ENCODE measurements around the gene ATP6AP1.

The ATP6AP1 gene

DNA sequence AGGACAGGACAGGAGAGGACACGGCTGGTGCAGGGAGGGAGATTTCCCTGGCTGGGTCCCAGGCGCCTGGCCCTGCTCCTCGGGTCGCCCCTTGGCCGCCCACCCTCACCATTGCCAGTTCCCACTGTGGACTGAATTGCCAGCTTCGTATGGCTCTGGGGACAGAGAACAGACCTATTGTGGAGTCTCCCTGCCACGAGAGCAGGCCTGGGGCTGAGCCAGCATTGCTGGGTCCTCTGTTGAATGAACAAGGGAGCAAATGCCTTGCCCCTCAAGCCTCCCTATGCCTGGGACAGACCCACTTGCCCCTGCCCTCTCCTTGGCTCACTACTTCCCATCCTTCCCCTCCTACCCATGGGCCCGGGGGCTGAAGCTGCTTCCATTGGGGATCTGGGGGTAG, 33.9 kb downstream of the ATP6AP1 start:
- TF ChIP-seq ZNF274 (IDR thresholded peaks at IDR 0.05; ENCODE audit: low read depth, low read length): no peak
- H3K4me3 ChIP-seq (ENCODE audit: low read length): no peak overlapping the region

GRCh38 chrX:154463611-154464220, 35.2 kb downstream of the ATP6AP1 start:
- H3K4me3 ChIP-seq (ENCODE audit: low read length): no peak overlapping the region
- TF ChIP-seq ZNF274 (IDR thresholded peaks at IDR 0.05; ENCODE audit: low read depth, low read length): no peak

GRCh38 chrX:154464806-154465365, 36.4 kb downstream of the ATP6AP1 start:
- TF ChIP-seq ZNF274 (IDR thresholded peaks at IDR 0.05; ENCODE audit: low read depth, low read length): no peak
- H3K4me3 ChIP-seq (ENCODE audit: low read length): no peak overlapping the region

- no peak for TF ChIP-seq ZNF274 (IDR thresholded peaks at IDR 0.05; ENCODE audit: low read depth, low read length)
- H3K4me3 ChIP-seq (ENCODE audit: low read length): no peak overlapping the region
Measured at GRCh38 chrX:154465601-154466000, 37.1 kb downstream of the ATP6AP1 start.

DNA sequence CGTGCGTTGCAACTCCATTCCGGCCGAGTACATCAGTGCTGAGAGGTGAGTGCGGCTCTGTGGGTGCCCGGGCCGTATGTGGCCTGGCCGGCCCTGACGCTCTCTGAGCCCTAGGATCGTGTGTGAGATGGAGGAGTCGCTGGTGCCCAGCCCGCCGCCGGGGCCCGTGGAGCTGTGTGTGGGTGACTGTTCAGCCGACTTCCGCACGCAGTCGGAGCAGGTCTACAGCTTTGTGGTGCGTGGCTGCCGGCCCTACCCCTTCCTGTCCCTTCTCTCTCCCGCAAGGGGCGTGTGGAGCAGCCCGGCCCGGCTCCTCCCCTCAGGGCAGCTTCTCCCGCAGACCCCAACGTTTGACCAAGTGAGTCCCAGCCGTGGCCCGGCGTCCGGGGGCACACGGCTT, 37.6 kb downstream of the ATP6AP1 start:
- TF ChIP-seq ZNF274 (IDR thresholded peaks at IDR 0.05; ENCODE audit: low read depth, low read length): no peak
- no peak overlapping the region for H3K4me3 ChIP-seq (ENCODE audit: low read length)

GRCh38 chrX:154466907-154467306, 38.4 kb downstream of the ATP6AP1 start:
- no peak overlapping the region for H3K4me3 ChIP-seq (ENCODE audit: low read length)
- TF ChIP-seq ZNF274 (IDR thresholded peaks at IDR 0.05; ENCODE audit: low read depth, low read length): no peak

DNA sequence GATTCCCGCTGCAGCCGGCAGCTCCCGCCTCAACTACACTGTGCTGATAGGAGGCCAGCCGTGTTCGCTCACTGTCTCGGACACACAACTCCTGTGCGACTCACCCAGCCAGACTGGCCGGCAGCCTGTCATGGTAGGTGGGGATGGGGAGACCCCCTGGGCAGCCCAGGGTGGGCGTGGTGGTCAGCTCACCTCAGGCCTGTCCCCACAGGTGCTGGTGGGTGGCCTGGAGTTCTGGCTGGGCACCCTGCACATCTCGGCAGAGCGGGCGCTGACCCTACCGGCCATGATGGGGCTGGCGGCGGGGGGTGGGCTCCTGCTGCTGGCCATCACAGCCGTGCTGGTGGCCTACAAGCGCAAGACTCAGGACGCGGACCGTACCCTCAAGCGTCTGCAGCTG, 39.1 kb downstream of the ATP6AP1 start:
- H3K4me3 ChIP-seq (ENCODE audit: low read length): no peak overlapping the region
- TF ChIP-seq ZNF274 (IDR thresholded peaks at IDR 0.05; ENCODE audit: low read depth, low read length): no peak

GRCh38 chrX:154468217-154468616, 39.7 kb downstream of the ATP6AP1 start:
- TF ChIP-seq ZNF274 (IDR thresholded peaks at IDR 0.05; ENCODE audit: low read depth, low read length): no peak
- no peak overlapping the region for H3K4me3 ChIP-seq (ENCODE audit: low read length)

DNA sequence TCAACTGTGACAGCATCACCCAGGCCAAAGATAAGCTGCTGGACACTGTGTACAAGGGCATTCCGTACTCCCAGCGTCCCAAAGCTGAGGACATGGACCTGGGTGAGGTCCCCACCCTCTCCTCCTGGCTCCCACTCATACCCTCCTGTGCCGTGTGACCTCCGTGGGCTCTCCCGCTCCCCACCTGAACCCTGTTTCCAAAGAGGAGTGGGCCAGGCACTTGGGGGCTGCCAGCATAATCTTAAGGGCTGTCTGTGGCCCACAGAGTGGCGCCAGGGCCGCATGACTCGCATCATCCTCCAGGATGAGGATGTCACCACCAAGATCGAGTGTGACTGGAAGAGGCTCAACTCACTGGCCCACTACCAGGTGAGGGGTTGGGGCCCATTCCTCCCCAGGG, 40.6 kb downstream of the ATP6AP1 start:
- TF ChIP-seq ZNF274 (IDR thresholded peaks at IDR 0.05; ENCODE audit: low read depth, low read length): no peak
- no peak overlapping the region for H3K4me3 ChIP-seq (ENCODE audit: low read length)

GRCh38 chrX:154469880-154470279, 41.4 kb downstream of the ATP6AP1 start:
- TF ChIP-seq ZNF274 (IDR thresholded peaks at IDR 0.05; ENCODE audit: low read depth, low read length): no peak
- no peak overlapping the region for H3K4me3 ChIP-seq (ENCODE audit: low read length)

DNA sequence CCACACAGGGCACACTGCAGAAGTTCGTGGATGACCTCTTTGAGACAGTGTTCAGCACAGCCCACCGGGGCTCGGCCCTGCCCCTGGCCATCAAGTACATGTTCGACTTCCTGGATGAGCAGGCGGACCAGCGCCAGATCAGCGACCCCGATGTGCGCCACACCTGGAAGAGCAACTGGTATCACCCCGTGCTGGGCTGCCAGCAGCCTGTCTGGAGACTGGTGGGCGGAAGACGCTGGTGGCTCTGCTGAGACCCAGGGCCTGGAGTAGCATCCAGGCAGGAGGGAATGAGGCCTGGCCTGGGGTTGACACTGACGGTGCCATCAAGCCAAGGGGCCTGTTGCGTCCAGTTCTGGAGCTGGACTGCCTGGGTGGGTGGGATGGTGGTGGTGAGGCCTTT, 42.0 kb downstream of the ATP6AP1 start:
- H3K4me3 ChIP-seq (ENCODE audit: low read length): no peak overlapping the region
- TF ChIP-seq ZNF274 (IDR thresholded peaks at IDR 0.05; ENCODE audit: low read depth, low read length): no peak

GRCh38 chrX:154470914-154471568, 42.6 kb downstream of the ATP6AP1 start:
- no peak overlapping the region for H3K4me3 ChIP-seq (ENCODE audit: low read length)

GRCh38 chrX:154471839-154472684, 43.6 kb downstream of the ATP6AP1 start:
- no peak for TF ChIP-seq ZNF274 (IDR thresholded peaks at IDR 0.05; ENCODE audit: low read depth, low read length)
- no peak overlapping the region for H3K4me3 ChIP-seq (ENCODE audit: low read length)

More at GRCh38 chrX:154470914-154471568, 42.6 kb downstream of the ATP6AP1 start:
- no peak for TF ChIP-seq ZNF274 (IDR thresholded peaks at IDR 0.05; ENCODE audit: low read depth, low read length)
